A673 (cell line): ENCODE results near the gene LAMA3. TPM values are rescaled to one million over a fixed set of nuclear protein-coding genes. Genes with fewer than 3 reads are reported as not detected.

Experiments
- BruUV-seq: library from RNA; stranded (reverse); fragments of 400-500 nt; replicated peaks from 2 replicates; lab custom pipeline; 2021; lab: Mats Ljungman, UMichigan
- CTCF ChIA-PET: fragments of 300-600 bp; sonication (Branson Sonifier 250); formaldehyde crosslinking; loops from one replicate; lab custom pipeline; 2022; ENCODE audit warnings: antibody characterized with exemption; lab: Charles Lee
- POLR2A ChIA-PET: fragments of 300-600 bp; sonication (Branson Sonifier 250); formaldehyde crosslinking; loops from one replicate; lab custom pipeline; 2022; ENCODE audit warnings: antibody characterized with exemption; ENCODE audit not compliant: low non-redundant PET; lab: Charles Lee
- DNase-seq: peaks from one replicate; pipeline ENCODE4 v3.0.0-alpha.2; 2015; ENCODE audit warnings: low spot score
- H3K27ac ChIP-seq: fragments of 200-600 bp; sonication (generic); 2 replicates; pipeline ENCODE4 v1.5.1; 2016; ENCODE audit warnings: mixed run types, low read depth, mild to moderate bottlenecking, mixed read lengths, antibody characterized with exemption, low read length; ENCODE audit not compliant: poor library complexity, severe bottlenecking
- H3K27me3 ChIP-seq: fragments of 200-600 bp; sonication (generic); replicated peaks from 2 replicates; pipeline ENCODE4 v1.6.1; 2017; ENCODE audit warnings: mixed run types, low read depth, mild to moderate bottlenecking, mixed read lengths, antibody characterized with exemption, low read length; ENCODE audit not compliant: insufficient read depth, poor library complexity
- H3K36me3 ChIP-seq: fragments of 200-600 bp; sonication (generic); 2 replicates; pipeline ENCODE4 v1.6.1; 2016; ENCODE audit warnings: mixed run types, mild to moderate bottlenecking, mixed read lengths, antibody characterized with exemption, low read length; ENCODE audit not compliant: insufficient read depth, poor library complexity, severe bottlenecking
- H3K4me1 ChIP-seq: fragments of 200-600 bp; sonication (generic); 2 replicates; pipeline ENCODE4 v1.6.1; 2017; ENCODE audit warnings: mixed run types, mild to moderate bottlenecking, mixed read lengths, antibody characterized with exemption, low read length; ENCODE audit not compliant: insufficient read depth, poor library complexity, severe bottlenecking
- H3K4me3 ChIP-seq: fragments of 200-600 bp; sonication (generic); 2 replicates; pipeline ENCODE4 v1.5.1; 2016; ENCODE audit warnings: low read depth, mixed run types, mild to moderate bottlenecking, mixed read lengths, low read length; ENCODE audit not compliant: poor library complexity, severe bottlenecking
- H3K9me3 ChIP-seq: fragments of 200-600 bp; sonication (generic); 2 replicates; pipeline ENCODE4 v1.6.1; 2016; ENCODE audit warnings: mixed run types, low read depth, mild to moderate bottlenecking, mixed read lengths, antibody characterized with exemption, low read length; ENCODE audit not compliant: poor library complexity, severe bottlenecking
- EZH2 ChIP-seq: fragments of 200-600 bp; sonication (generic); IDR thresholded peaks from 2 replicates; pipeline ENCODE4 v1.6.1; 2017; ENCODE audit warnings: borderline replicate concordance, low read depth, mild to moderate bottlenecking, mixed read lengths, antibody characterized with exemption, low read length; ENCODE audit not compliant: poor library complexity, severe bottlenecking
- intact Hi-C: fragments of 100-400 bp; cut with micrococcal nuclease; formaldehyde crosslinking; loops from one replicate; pipeline ENCODE4 v1.10.0; 2022; ENCODE audit not compliant: unreplicated experiment
- total RNA-seq: library from RNA; stranded (reverse); gene quantifications from 2 replicates; pipeline ENCODE4 v1.2.3, GENCODE V29; 2021
- TF ChIP-seq, protein P1 (sequence below): fragments of 300-800, 200-600 bp; sonication (generic); conservative IDR thresholded peaks from 2 replicates; pipeline ENCODE4 v1.5.1; 2017; ENCODE audit warnings: low read depth, mild to moderate bottlenecking, antibody characterized with exemption, low read length, moderate library complexity, mixed read lengths

Gene LAMA3
- total RNA-seq, 1 experiment from 2014 or later, result 2.7 TPM

DNA sequence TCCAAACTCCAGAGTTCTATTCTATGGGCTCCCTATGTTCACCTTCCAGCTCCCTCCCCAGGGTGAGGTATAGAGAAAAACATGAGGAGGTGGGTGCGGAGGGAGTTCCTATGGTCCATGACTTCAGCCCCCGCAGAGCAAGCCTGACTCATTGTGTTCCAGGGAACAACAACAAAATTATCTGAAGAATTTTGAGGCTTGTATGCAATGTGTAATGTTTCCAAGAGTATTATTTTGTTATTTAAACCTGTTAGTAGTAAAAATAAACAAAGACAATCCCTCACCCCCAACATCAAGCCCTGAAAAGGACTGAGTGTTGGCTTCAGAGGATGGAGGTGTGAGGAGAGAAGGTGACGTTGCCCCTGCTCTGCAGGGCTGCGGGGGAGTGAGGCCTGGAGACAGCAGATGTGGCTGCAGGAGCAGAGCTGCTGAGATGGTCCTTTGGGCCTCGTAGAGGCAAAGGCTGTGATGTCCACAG, 29.0 kb downstream of the LAMA3 start:
- POLR2A ChIA-PET, result no interaction called here
- CTCF ChIA-PET, result no interaction called here
- Histone ChIP-seq H3K27me3 (no peaks in the 10 kb centered on the region), H3K27ac (no peak overlapping the region), H3K4me3 (no peak overlapping the region), H3K36me3 (no peaks in the 10 kb centered on the region), H3K4me1 (peaks cover 9% of the 10 kb centered on the region), H3K9me3 (no peaks in the 10 kb centered on the region)
- no TSS peak for BruUV-seq
- DNase-seq, result no peak
- TF ChIP-seq, protein P1, sequence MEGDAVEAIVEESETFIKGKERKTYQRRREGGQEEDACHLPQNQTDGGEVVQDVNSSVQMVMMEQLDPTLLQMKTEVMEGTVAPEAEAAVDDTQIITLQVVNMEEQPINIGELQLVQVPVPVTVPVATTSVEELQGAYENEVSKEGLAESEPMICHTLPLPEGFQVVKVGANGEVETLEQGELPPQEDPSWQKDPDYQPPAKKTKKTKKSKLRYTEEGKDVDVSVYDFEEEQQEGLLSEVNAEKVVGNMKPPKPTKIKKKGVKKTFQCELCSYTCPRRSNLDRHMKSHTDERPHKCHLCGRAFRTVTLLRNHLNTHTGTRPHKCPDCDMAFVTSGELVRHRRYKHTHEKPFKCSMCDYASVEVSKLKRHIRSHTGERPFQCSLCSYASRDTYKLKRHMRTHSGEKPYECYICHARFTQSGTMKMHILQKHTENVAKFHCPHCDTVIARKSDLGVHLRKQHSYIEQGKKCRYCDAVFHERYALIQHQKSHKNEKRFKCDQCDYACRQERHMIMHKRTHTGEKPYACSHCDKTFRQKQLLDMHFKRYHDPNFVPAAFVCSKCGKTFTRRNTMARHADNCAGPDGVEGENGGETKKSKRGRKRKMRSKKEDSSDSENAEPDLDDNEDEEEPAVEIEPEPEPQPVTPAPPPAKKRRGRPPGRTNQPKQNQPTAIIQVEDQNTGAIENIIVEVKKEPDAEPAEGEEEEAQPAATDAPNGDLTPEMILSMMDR, result no peak
- no peak for TF ChIP-seq EZH2
- intact Hi-C loops, result no loop called here

DNA sequence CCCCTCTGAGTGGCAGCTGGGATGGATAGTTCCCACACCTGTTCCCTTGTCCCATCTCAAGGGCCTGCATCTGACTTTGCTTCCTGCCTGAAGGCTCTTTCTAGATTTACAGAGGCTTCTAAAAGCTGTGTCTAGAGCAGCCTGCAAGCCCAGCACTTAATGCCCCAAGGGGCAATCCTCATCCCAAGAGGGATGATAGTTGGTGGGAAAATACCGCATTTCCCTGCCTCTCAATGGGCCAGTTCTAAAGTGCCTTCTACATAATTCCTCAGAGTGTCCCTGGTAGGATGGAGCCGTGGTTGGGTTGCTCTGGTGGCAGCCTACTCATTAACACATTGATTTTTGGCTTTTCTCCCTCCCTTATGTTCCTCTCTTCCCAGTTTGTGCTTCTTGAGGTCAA, 29.5 kb downstream of the LAMA3 start:
- Histone ChIP-seq H3K27me3 (no peaks in the 10 kb centered on the region), H3K4me1 (peaks cover 9% of the 10 kb centered on the region), H3K27ac (no peak overlapping the region), H3K9me3 (no peaks in the 10 kb centered on the region), H3K4me3 (no peak overlapping the region), H3K36me3 (no peaks in the 10 kb centered on the region)
- intact Hi-C loops, result no loop called here
- no peak for DNase-seq
- BruUV-seq, result no TSS peak
- ChIA-PET POLR2A (no interaction called here), CTCF (no interaction called here)
- TF ChIP-seq EZH2, result no peak
- TF ChIP-seq, protein P1, result no peak

DNA sequence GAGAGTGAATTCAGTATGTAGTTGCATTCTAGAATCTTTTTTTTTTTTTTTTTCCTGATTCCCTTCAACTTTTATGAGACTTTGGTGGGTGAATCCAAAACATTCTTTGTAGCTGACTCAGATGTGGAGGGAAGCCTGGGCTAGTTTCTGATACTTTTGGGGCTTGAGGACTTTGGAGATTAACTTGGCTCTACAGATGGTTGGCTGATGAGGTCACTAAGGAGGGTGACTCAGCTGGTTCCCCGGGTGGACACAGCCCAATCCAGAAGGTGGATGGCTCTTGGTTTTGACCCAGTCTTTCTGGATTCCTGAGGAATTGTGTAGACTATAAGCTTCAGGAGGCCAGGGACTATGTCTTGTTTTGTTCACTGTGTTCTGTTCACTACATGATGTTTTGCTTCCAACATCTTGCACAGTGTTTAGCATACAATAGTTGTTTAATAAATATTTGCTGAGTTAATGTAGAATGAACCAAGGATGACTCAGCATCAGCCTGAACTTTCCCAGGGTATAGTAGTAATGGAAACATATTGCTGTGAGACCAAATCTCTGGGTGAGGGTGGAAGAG, 30.5 kb downstream of the LAMA3 start:
- no TSS peak for BruUV-seq
- Histone ChIP-seq H3K36me3 (no peaks in the 10 kb centered on the region), H3K9me3 (no peaks in the 10 kb centered on the region), H3K4me3 (no peak overlapping the region), H3K27me3 (no peaks in the 10 kb centered on the region), H3K27ac (no peak overlapping the region), H3K4me1 (peaks cover 9% of the 10 kb centered on the region)
- TF ChIP-seq EZH2, result no peak
- TF ChIP-seq, protein P1, result no peak
- ChIA-PET CTCF (interaction anchor here (1.1 kb wide), 1 partner anchor 17 kb away, joined by 5 read pairs; no protein-coding TSS in a partner anchor), POLR2A (no interaction called here)
- peak; percentile 72 for DNase-seq
- intact Hi-C loops, result no loop called here
